Duodenal mucosa (tissue), 2 donors: ENCODE measurements around the gene HTRA3.

ENCODE experiments used
- H3K27ac ChIP-seq: one replicate; pipeline ENCODE4 v1.7.0; 2013; ENCODE audit warnings: low read depth, low read length
- H3K27me3 ChIP-seq, 2 donors: one replicate each; pipeline ENCODE4 v1.7.0; 2013; ENCODE audit warnings: low read length in 2 of 2, control low read depth in 1 of 2; ENCODE audit not compliant: insufficient read depth in 2 of 2, control insufficient read depth in 1 of 2
- H3K36me3 ChIP-seq, 2 donors: one replicate each; pipeline ENCODE4 v1.7.0; 2013; ENCODE audit warnings: low read length in 2 of 2, control low read depth in 1 of 2; ENCODE audit not compliant: insufficient read depth in 2 of 2, control insufficient read depth in 1 of 2
- H3K4me1 ChIP-seq, 2 donors: one replicate each; pipeline ENCODE4 v1.7.0; 2013; ENCODE audit warnings: low read length in 2 of 2, control low read depth in 1 of 2; ENCODE audit not compliant: insufficient read depth in 2 of 2, control insufficient read depth in 1 of 2
- H3K4me3 ChIP-seq, 2 donors: one replicate each; pipeline ENCODE4 v1.7.0; 2013; ENCODE audit warnings: low read length in 2 of 2, low read depth in 1 of 2
- H3K9ac ChIP-seq, 2 donors: one replicate each; pipeline ENCODE4 v1.7.0; 2013; ENCODE audit warnings: low read length in 2 of 2, low read depth in 1 of 2
- H3K9me3 ChIP-seq, 2 donors: one replicate each; pipeline ENCODE4 v1.7.0; 2013; ENCODE audit warnings: low read length in 2 of 2, control low read depth in 1 of 2; ENCODE audit not compliant: control insufficient read depth in 1 of 2

Gene HTRA3

DNA sequence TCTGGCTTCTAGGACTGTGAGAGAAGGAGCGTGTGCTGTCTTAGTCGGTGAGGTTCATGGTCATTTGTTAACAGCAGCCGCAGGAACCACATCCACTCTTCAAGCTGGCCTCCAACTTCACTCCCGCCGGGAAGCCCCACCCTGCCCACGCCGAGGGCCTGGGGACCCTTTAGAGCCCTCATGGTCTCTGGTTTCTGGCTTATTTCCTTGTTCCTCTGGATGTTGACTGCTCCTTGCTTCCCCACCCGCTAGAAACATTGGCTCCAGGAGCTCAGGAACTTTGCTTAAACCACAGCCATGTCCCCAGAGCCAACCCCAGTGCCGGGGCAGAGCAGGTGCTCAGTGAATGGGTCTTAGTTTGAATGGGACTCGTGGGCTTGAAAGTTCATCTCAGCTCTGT is 40.8 kb downstream of the HTRA3 start:
- Histone ChIP-seq H3K4me3 (no peak overlapping the region), H3K4me1 (peaks cover 2 to 8% of the 10 kb centered on the region in 2 donors), H3K27me3 (no peaks in the 10 kb centered on the region), H3K9ac (no peak overlapping the region), H3K9me3 (no peaks in the 10 kb centered on the region), H3K27ac (no peak overlapping the region), H3K36me3 (no peaks in the 10 kb centered on the region)

- Histone ChIP-seq H3K4me3 (no peak overlapping the region), H3K27ac (no peak overlapping the region), H3K9ac (no peak overlapping the region), H3K9me3 (no peaks in the 10 kb centered on the region), H3K27me3 (no peaks in the 10 kb centered on the region), H3K4me1 (peaks cover 10 to 17% of the 10 kb centered on the region in 2 donors), H3K36me3 (no peaks in the 10 kb centered on the region)
These were observed 41.8 kb downstream of the HTRA3 start for GRCh38 chr4:8311101-8312068.

DNA sequence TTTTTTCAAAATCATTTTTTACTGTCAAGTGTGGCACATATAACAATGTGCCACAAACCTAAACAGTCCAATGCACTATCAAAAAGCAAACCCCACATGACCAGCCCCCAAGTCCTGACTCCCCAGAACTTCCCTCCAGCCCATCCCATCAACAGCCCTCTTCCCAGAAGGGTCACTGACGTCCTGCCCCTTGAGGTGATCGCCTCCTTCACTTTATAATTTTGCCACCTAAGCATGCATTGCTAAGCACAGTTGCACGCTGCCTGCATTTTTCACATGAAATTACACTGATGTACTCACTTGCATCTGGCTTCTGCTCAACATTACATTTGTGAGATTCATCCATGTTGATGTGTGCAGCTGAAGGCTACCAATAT is 42.5 kb downstream of the HTRA3 start:
- Histone ChIP-seq H3K4me3 (no peak overlapping the region), H3K9me3 (no peaks in the 10 kb centered on the region), H3K4me1 (peaks cover 10 to 17% of the 10 kb centered on the region in 2 donors), H3K27ac (no peak overlapping the region), H3K36me3 (no peaks in the 10 kb centered on the region), H3K9ac (no peak overlapping the region), H3K27me3 (no peaks in the 10 kb centered on the region)

- H3K9ac ChIP-seq: no peak overlapping the region
- H3K36me3 ChIP-seq: no peaks in the 10 kb centered on the region
- H3K4me3 ChIP-seq: no peak overlapping the region
- H3K9me3 ChIP-seq: no peaks in the 10 kb centered on the region
- H3K27ac ChIP-seq: no peak overlapping the region
- H3K27me3 ChIP-seq: no peaks in the 10 kb centered on the region
- peaks cover 10 to 17% of the 10 kb centered on the region in 2 donors for H3K4me1 ChIP-seq
These were observed 43.4 kb downstream of the HTRA3 start for GRCh38 chr4:8312976-8313375.

DNA sequence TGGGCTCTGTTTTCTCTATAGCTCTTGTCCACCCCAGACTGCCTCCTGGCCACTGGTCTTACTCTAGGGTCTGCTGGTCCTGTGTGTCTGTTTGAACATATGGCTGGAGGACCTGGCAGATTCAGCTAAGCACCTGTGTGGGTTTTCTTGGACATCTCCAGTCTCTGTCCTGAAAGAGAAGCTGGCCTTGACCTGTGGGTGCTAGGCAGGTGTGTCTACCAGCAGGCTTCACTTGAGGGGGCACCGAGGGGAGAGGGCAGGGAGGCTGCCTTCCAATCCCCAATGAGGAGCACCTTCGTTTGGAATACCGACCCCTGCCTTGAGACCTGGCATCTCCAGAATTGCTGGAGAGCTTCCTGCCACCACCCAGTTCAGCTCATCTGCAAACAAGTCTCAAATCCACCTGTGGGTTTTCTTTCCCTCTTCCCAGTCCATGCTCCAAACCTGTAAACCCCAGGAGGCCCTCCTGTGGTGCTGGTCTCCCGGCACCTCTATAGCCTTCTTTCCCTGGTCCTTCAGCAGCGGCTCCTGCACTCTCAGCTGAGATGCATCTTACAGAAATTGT is 45.2 kb downstream of the HTRA3 start:
- Histone ChIP-seq H3K27ac (no peak overlapping the region), H3K27me3 (no peaks in the 10 kb centered on the region), H3K4me3 (no peak overlapping the region), H3K9ac (no peak overlapping the region), H3K9me3 (no peaks in the 10 kb centered on the region), H3K4me1 (peaks cover 10 to 13% of the 10 kb centered on the region in 2 donors), H3K36me3 (no peaks in the 10 kb centered on the region)

GRCh38 chr4:8315435-8316250 is 46.1 kb downstream of the HTRA3 start:
- H3K36me3 ChIP-seq: no peaks in the 10 kb centered on the region
- H3K4me3 ChIP-seq: peak overlapping the region in 1 of 2 donors; percentile 21
- H3K27me3 ChIP-seq: no peaks in the 10 kb centered on the region
- H3K4me1 ChIP-seq: peaks cover 10 to 12% of the 10 kb centered on the region in 2 donors
- H3K27ac ChIP-seq: no peak overlapping the region
- no peaks in the 10 kb centered on the region for H3K9me3 ChIP-seq
- H3K9ac ChIP-seq: no peak overlapping the region

GRCh38 chr4:8316251-8316771 is 46.8 kb downstream of the HTRA3 start:
- H3K27ac ChIP-seq: no peak overlapping the region
- no peak overlapping the region for H3K9ac ChIP-seq
- H3K4me1 ChIP-seq: peaks cover 10 to 12% of the 10 kb centered on the region in 2 donors
- no peak overlapping the region for H3K4me3 ChIP-seq
- H3K27me3 ChIP-seq: no peaks in the 10 kb centered on the region
- no peaks in the 10 kb centered on the region for H3K36me3 ChIP-seq
- H3K9me3 ChIP-seq: no peaks in the 10 kb centered on the region

- Histone ChIP-seq H3K36me3 (no peaks in the 10 kb centered on the region), H3K9me3 (no peaks in the 10 kb centered on the region), H3K27ac (no peak overlapping the region), H3K4me1 (peaks cover 10 to 12% of the 10 kb centered on the region in 2 donors), H3K9ac (no peak overlapping the region), H3K4me3 (no peak overlapping the region), H3K27me3 (no peaks in the 10 kb centered on the region)
These were observed 47.4 kb downstream of the HTRA3 start for GRCh38 chr4:8316911-8317351.

DNA sequence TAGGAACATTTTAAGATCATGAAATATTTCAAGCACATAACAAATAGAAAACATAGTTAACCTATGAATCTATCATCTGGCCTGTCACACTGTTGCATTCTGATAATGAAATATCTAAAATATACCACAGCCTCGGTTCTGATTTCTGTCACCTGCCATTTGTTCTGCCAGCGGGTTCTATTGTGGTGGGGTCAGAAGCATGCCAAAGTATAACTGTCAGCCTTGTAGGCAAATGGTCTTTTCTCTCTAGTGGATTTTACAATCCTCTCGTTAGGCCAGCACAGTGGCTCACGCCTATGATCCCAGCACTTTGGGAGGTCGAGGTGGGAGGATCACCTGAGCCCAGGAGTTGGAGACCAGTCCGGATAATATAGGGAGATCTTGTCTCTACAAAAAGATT is 47.9 kb downstream of the HTRA3 start:
- H3K27ac ChIP-seq: no peak overlapping the region
- peaks cover 10 to 12% of the 10 kb centered on the region in 2 donors for H3K4me1 ChIP-seq
- no peaks in the 10 kb centered on the region for H3K9me3 ChIP-seq
- no peaks in the 10 kb centered on the region for H3K27me3 ChIP-seq
- H3K9ac ChIP-seq: no peak overlapping the region
- H3K36me3 ChIP-seq: no peaks in the 10 kb centered on the region
- H3K4me3 ChIP-seq: no peak overlapping the region
